HepG2 (cell line): Measurements from ENCODE around the gene IGFALS. TPM values are rescaled to one million over a fixed set of nuclear protein-coding genes. Genes with fewer than 3 reads are reported as not detected.
A peak's percentile ranks its signal among the peaks of the same experiment; 100 is the strongest.

ENCODE experiments used
- ATAC-seq: fragments of 200-7000 bp; cut with Tn5 transposase; 3 replicates; pipeline ENCODE4 v1.9.1; 2020; ENCODE audit warnings: mild to moderate bottlenecking, moderate library complexity
- BruUV-seq: library from RNA; stranded (reverse); fragments of 400-500 nt; replicated peaks from 2 replicates; lab custom pipeline; 2021; lab: Mats Ljungman, UMichigan
- CTCF ChIA-PET: fragments of 300-600 bp; formaldehyde crosslinking; extraction: SDS; loops from one replicate; lab custom pipeline; 2021; ENCODE audit warnings: low total read pairs, inconsistent platforms, low intra/inter-chr PET ratio; lab: Yijun Ruan, JAX
- POLR2A ChIA-PET: fragments of 350-600 bp; sonication (Branson Sonifier 250); formaldehyde crosslinking; loops from one replicate; lab custom pipeline; 2020; ENCODE audit warnings: antibody characterized with exemption, inconsistent platforms; lab: Yijun Ruan, JAX
- DNase-seq: peaks from one replicate; pipeline ENCODE4 v3.0.0-alpha.2; 2015; ENCODE audit warnings: low spot score
- FAIRE-seq: peaks from 3 replicates; lab custom pipeline; 2011; peaks lifted over from hg19 to GRCh38; lab: Jason Lieb, UNC
- H2AFZ ChIP-seq: one replicate; pipeline ENCODE4 v1.6.1; 2011; ENCODE audit warnings: low read length, inconsistent platforms
- H3K27ac ChIP-seq: fragments of 300-600 bp; 3 replicates; pipeline ENCODE4 v1.8.0; 2011; ENCODE audit warnings: mixed run types, mild to moderate bottlenecking, mixed read lengths, low read length, inconsistent platforms; ENCODE audit not compliant: insufficient read depth; ENCODE audit errors: extremely low read length
- H3K27me3 ChIP-seq, 2 experiments: fragments of 200-600 bp in 1 of 2; 2 replicates in 1 of 2; 3 replicates in 1 of 2; pipeline versions ENCODE4 v1.6.0 to v1.8.0; 2011; ENCODE audit warnings: low read length in 2 of 2, mild to moderate bottlenecking in 2 of 2, moderate library complexity in 2 of 2, inconsistent platforms in 1 of 2; ENCODE audit not compliant: insufficient read depth in 2 of 2, control insufficient read depth in 1 of 2
- H3K36me3 ChIP-seq, 2 experiments: fragments of 200-600 bp in 1 of 2; replicated peaks in 1 of 2; 2 replicates in 1 of 2; 3 replicates in 1 of 2; pipeline versions ENCODE4 v1.5.1 to v1.8.0; 2011; ENCODE audit warnings: low read length in 2 of 2, inconsistent platforms in 1 of 2; ENCODE audit not compliant: insufficient read depth in 2 of 2, control insufficient read depth in 1 of 2
- H3K4me1 ChIP-seq: 2 replicates; pipeline ENCODE4 v1.5.1; 2012; ENCODE audit warnings: low read length, inconsistent platforms; ENCODE audit not compliant: insufficient read depth
- H3K4me2 ChIP-seq: 2 replicates; pipeline ENCODE4 v1.6.0; 2011; ENCODE audit warnings: low read depth, low read length, inconsistent platforms
- H3K4me3 ChIP-seq, 3 experiments: fragments of 200-600 bp in 1 of 3; sonication (generic), shearing (Covaris generic) in 1 of 3; replicated peaks in 1 of 3; 2 replicates each; pipeline ENCODE4 v1.5.1; 2011 to 2016; ENCODE audit warnings: low read length in 3 of 3, inconsistent platforms in 2 of 3, low read depth in 2 of 3, mild to moderate bottlenecking in 2 of 3, control low read depth in 1 of 3, mixed read lengths in 1 of 3; ENCODE audit not compliant: insufficient read depth in 1 of 3
- H3K79me2 ChIP-seq: one replicate; pipeline ENCODE4 v1.6.1; 2011; ENCODE audit warnings: low read length, inconsistent platforms; ENCODE audit not compliant: insufficient read depth
- H3K9ac ChIP-seq: 2 replicates; pipeline ENCODE4 v1.6.0; 2011; ENCODE audit warnings: mild to moderate bottlenecking, low read depth, low read length, inconsistent platforms; ENCODE audit not compliant: insufficient read depth
- H3K9me3 ChIP-seq: 2 replicates; pipeline ENCODE4 v1.5.1; 2012; ENCODE audit warnings: mild to moderate bottlenecking, low read length
- H4K20me1 ChIP-seq: 2 replicates; pipeline ENCODE4 v1.6.0; 2011; ENCODE audit warnings: inconsistent platforms, mild to moderate bottlenecking, low read length, moderate library complexity; ENCODE audit not compliant: insufficient read depth
- AGO2 ChIP-seq: fragments of 200-400 bp; formaldehyde crosslinking; optimal IDR thresholded peaks from 2 replicates; pipeline ENCODE3; 2017; ENCODE audit warnings: mild to moderate bottlenecking, low read depth, low read length, moderate library complexity
- AKAP8 ChIP-seq: sonication (generic); formaldehyde crosslinking; IDR thresholded peaks from 2 replicates; pipeline ENCODE4 v1.5.1; 2020; ENCODE audit warnings: mild to moderate bottlenecking, missing genetic modification reagents
- CAMTA2 ChIP-seq: sonication (generic); formaldehyde crosslinking; IDR thresholded peaks from 2 replicates; pipeline ENCODE4 v1.4.0; 2020; ENCODE audit warnings: mild to moderate bottlenecking, missing genetic modification reagents, borderline replicate concordance
- GABPB1 ChIP-seq: IDR thresholded peaks from 2 replicates; pipeline ENCODE4 v1.6.1; 2016; ENCODE audit warnings: mild to moderate bottlenecking, missing genetic modification reagents, moderate library complexity, missing compliant biosample characterization
- NFYC ChIP-seq: IDR thresholded peaks from 2 replicates; pipeline ENCODE4 v1.6.1; 2016; ENCODE audit warnings: missing genetic modification reagents, missing compliant biosample characterization
- RBFOX2 ChIP-seq: fragments of 200-400 bp; formaldehyde crosslinking; IDR thresholded peaks from 2 replicates; pipeline ENCODE4 v1.6.1; 2017; ENCODE audit warnings: low read depth, mild to moderate bottlenecking, low read length
- RBM22 ChIP-seq: fragments of 200-400 bp; formaldehyde crosslinking; optimal IDR thresholded peaks from 2 replicates; pipeline ENCODE3; 2017; ENCODE audit warnings: mild to moderate bottlenecking, low read length, moderate library complexity
- RBM39 ChIP-seq: fragments of 200-400 bp; formaldehyde crosslinking; IDR thresholded peaks from one replicate; pipeline ENCODE4 v1.6.1; 2018; ENCODE audit warnings: antibody characterized with exemption, mild to moderate bottlenecking, low read depth, low read length; ENCODE audit not compliant: poor library complexity, severe bottlenecking
- ZBTB38 ChIP-seq: sonication (generic); formaldehyde crosslinking; IDR thresholded peaks from 2 replicates; pipeline ENCODE4 v1.5.1; 2020; ENCODE audit warnings: mild to moderate bottlenecking, missing genetic modification reagents
- ZMYM4 ChIP-seq: sonication (generic); formaldehyde crosslinking; IDR thresholded peaks from 2 replicates; pipeline ENCODE4 v1.8.1; 2023; ENCODE audit warnings: mild to moderate bottlenecking, missing genetic modification reagents
- ZNF552 ChIP-seq: sonication (generic); formaldehyde crosslinking; IDR thresholded peaks from 2 replicates; pipeline ENCODE4 v1.9.0; 2022; ENCODE audit warnings: missing genetic modification reagents, mild to moderate bottlenecking, borderline replicate concordance
- ZNF674 ChIP-seq: sonication (generic); formaldehyde crosslinking; IDR thresholded peaks from 2 replicates; pipeline ENCODE4 v1.5.0; 2020; ENCODE audit warnings: low read depth, mild to moderate bottlenecking, missing genetic modification reagents
- WGBS: methylation state at CpG from one replicate; pipeline ENCODE4 v1.1.6; 2017; ENCODE audit warnings: low lambda C conversion rate; 5-methylcytosine and 5-hydroxymethylcytosine counted together
- in situ Hi-C: cut with HindIII; loops from 2 replicates; pipeline ENCODE4 v1.10.0; 2017; ENCODE audit warnings: low pct_unique_long_range_greater_than_20kb; ENCODE audit not compliant: extremely low pct_ligation_motif_present
- intact Hi-C: fragments of 100-400 bp; cut with micrococcal nuclease; formaldehyde crosslinking; loops from one replicate; pipeline ENCODE4 v1.10.0; 2022; ENCODE audit not compliant: unreplicated experiment
- polyA plus RNA-seq, 8 experiments: library from polyadenylated mRNA; depleted of rRNA in 3 of 8; stranded (reverse) in 7 of 8; unstranded in 1 of 8; fragments of >200 nt; fragmentation: Illumina TruSeq in 4 of 8; extraction: Trizol in 4 of 8; gene quantifications; 2 replicates each; pipeline versions ENCODE4 v1.2.1 to v1.2.3, GENCODE V29; 2011 to 2016; ENCODE audit warnings: low read depth in 4 of 8, missing spikeins in 1 of 8, mixed read lengths in 1 of 8; ENCODE audit not compliant: insufficient read depth in 1 of 8
- total RNA-seq, 5 experiments: library from RNA; depleted of rRNA; stranded (reverse); fragments of >200 nt; fragmentation: Illumina TruSeq; extraction: Trizol; gene quantifications; 2 replicates each; pipeline ENCODE4 v1.2.3, GENCODE V29; 2016; ENCODE audit warnings: low read depth in 1 of 5
- TF ChIP-seq, protein P1 (sequence below): IDR thresholded peaks from 2 replicates; pipeline ENCODE4 v1.6.1; 2016; ENCODE audit warnings: mild to moderate bottlenecking, missing biosample characterization, missing genetic modification reagents
- TF ChIP-seq, protein P2 (sequence below): sonication (generic); formaldehyde crosslinking; IDR thresholded peaks from 2 replicates; pipeline ENCODE4 v1.5.1; 2020; ENCODE audit warnings: missing genetic modification reagents, mild to moderate bottlenecking, borderline replicate concordance
- TF ChIP-seq, protein P3 (sequence below): sonication (generic); formaldehyde crosslinking; IDR thresholded peaks from 2 replicates; pipeline ENCODE4 v1.9.0; 2022; ENCODE audit warnings: missing genetic modification reagents, mild to moderate bottlenecking, borderline replicate concordance
- TF ChIP-seq, protein P4 (sequence below): IDR thresholded peaks from 2 replicates; pipeline ENCODE4 v1.6.1; 2016; ENCODE audit warnings: missing genetic modification reagents, missing compliant biosample characterization

The IGFALS gene
- total and polyA plus RNA-seq, 2 of the 13 experiments (the other 11 are each of a cell fraction or from before 2014, with no cell fraction given): 0.34 to 2.4 TPM

DNA sequence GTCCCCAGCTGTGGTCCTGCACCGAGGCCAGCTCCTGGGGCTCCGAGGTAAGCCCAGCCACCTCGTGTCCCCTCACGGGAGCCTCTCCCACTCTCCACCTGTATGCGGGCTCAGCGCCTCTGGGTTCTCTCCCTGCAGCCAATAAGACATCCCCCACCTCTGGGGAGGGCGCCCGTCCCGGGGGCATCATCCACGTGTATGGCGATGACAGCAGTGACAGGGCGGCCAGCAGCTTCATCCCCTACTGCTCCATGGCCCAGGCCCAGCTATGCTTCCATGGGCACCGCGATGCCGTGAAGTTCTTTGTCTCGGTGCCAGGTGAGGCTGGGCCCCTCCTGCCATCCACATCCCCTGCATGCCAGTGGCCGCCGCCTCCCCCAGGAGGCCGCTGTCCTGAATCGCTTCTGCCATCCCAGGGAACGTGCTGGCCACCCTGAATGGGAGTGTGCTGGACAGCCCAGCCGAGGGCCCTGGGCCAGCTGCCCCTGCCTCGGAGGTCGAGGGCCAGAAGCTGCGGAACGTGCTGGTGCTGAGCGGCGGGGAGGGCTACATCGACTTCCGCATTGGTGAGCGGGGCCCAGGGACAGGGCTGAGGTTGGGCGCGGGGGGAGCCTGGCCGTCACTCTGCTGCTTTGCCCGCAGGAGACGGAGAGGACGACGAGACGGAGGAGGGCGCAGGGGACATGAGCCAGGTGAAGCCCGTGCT, 25.3 kb downstream of the IGFALS start:
- WGBS: 95% methylated on average over 21 of the region's 41 CpGs
- H3K27ac ChIP-seq: no peak overlapping the region
- H4K20me1 ChIP-seq: no peaks in the 10 kb centered on the region
- no peaks in the 10 kb centered on the region for H3K4me1 ChIP-seq
- no peak for ATAC-seq
- ChIA-PET CTCF (no interaction called here), POLR2A (interaction anchor here (2.7 kb wide), 1 partner anchor 14 kb away, joined by 7 read pairs; the partner anchor contains the start of genes NUBP2 and SPSB3)
- peaks cover 18 to 30% of the 10 kb centered on the region in 2 experiments; a peak in 4 of 5 replicates for H3K36me3 ChIP-seq
- TF ChIP-seq ZMYM4 (CRISPR knock-in tag): no peak
- TF ChIP-seq AGO2: peak; percentile 54
- TF ChIP-seq CAMTA2 (CRISPR knock-in tag): no peak
- TF ChIP-seq, protein P1, sequence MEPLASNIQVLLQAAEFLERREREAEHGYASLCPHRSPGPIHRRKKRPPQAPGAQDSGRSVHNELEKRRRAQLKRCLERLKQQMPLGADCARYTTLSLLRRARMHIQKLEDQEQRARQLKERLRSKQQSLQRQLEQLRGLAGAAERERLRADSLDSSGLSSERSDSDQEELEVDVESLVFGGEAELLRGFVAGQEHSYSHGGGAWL (CRISPR knock-in tag): no peak
- TF ChIP-seq RBFOX2: peak; percentile 12; the same call in 1 of the 2 replicates
- 0 out of 2 replicates have a peak, but pooled peaks have one; percentile 17 for TF ChIP-seq GABPB1 (CRISPR knock-in tag)
- no peak for TF ChIP-seq NFYC (CRISPR knock-in tag)
- TF ChIP-seq ZNF674 (CRISPR knock-in tag): no peak
- no peak for TF ChIP-seq ZNF552 (CRISPR knock-in tag)
- TF ChIP-seq, protein P2, sequence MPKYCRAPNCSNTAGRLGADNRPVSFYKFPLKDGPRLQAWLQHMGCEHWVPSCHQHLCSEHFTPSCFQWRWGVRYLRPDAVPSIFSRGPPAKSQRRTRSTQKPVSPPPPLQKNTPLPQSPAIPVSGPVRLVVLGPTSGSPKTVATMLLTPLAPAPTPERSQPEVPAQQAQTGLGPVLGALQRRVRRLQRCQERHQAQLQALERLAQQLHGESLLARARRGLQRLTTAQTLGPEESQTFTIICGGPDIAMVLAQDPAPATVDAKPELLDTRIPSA (CRISPR knock-in tag): no peak
- TF ChIP-seq RBM39: peak; percentile 33
- TF ChIP-seq RBM22: peak; percentile 57
- TF ChIP-seq, protein P3, sequence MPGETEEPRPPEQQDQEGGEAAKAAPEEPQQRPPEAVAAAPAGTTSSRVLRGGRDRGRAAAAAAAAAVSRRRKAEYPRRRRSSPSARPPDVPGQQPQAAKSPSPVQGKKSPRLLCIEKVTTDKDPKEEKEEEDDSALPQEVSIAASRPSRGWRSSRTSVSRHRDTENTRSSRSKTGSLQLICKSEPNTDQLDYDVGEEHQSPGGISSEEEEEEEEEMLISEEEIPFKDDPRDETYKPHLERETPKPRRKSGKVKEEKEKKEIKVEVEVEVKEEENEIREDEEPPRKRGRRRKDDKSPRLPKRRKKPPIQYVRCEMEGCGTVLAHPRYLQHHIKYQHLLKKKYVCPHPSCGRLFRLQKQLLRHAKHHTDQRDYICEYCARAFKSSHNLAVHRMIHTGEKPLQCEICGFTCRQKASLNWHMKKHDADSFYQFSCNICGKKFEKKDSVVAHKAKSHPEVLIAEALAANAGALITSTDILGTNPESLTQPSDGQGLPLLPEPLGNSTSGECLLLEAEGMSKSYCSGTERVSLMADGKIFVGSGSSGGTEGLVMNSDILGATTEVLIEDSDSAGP (CRISPR knock-in tag): 0 out of 2 replicates have a peak, but pooled peaks have one; percentile 16
- TF ChIP-seq, protein P4, sequence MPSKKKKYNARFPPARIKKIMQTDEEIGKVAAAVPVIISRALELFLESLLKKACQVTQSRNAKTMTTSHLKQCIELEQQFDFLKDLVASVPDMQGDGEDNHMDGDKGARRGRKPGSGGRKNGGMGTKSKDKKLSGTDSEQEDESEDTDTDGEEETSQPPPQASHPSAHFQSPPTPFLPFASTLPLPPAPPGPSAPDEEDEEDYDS (CRISPR knock-in tag): no peak
- peak; percentile 64; the same call in 1 of the 2 replicates for TF ChIP-seq ZBTB38
- TF ChIP-seq AKAP8 (CRISPR knock-in tag): peak; percentile 84; the same call in 1 of the 2 replicates
- intact Hi-C loops: no loop called here
- DNase-seq: no peak
- H3K9ac ChIP-seq: no peak overlapping the region
- H3K4me2 ChIP-seq: no peak overlapping the region
- H3K27me3 ChIP-seq: no peaks in the 10 kb centered on the region; a peak in 1 of 5 replicates
- H3K4me3 ChIP-seq: no peak overlapping the region
- no peak overlapping the region for H2AFZ ChIP-seq
- FAIRE-seq: no peak
- in situ Hi-C loops: no loop called here
- H3K9me3 ChIP-seq: no peaks in the 10 kb centered on the region
- peaks cover 12% of the 10 kb centered on the region for H3K79me2 ChIP-seq
- no TSS peak for BruUV-seq
